ENCODE data around the gene UFL1.

The UFL1 gene

GRCh38 chr6:96499781-96500180 lies 21.8 kb upstream of the UFL1 start:
- H2AFZ ChIP-seq (ENCODE audit: low read length), result no peak overlapping the region
- peaks cover 2% of the 10 kb centered on the region for H3K4me1 ChIP-seq (ENCODE audit: insufficient read depth, low read length, poor library complexity, severe bottlenecking)
- no peaks in the 10 kb centered on the region for H4K20me1 ChIP-seq (ENCODE audit: insufficient read depth, low read length, poor library complexity, severe bottlenecking)
- H3K9ac ChIP-seq (ENCODE audit: low read depth, low read length, poor library complexity, severe bottlenecking), result no peak overlapping the region
- H3K79me2 ChIP-seq (ENCODE audit: insufficient read depth, low read length), result no peaks in the 10 kb centered on the region
- no peak overlapping the region for H3K4me3 ChIP-seq (ENCODE audit: low read length, poor library complexity, severe bottlenecking)
- no peaks in the 10 kb centered on the region for H3K27me3 ChIP-seq (ENCODE audit: insufficient read depth, low read length, poor library complexity, severe bottlenecking)
- no peaks in the 10 kb centered on the region for H3K9me3 ChIP-seq (ENCODE audit: insufficient read depth, low read depth, low read length)
- H3K4me2 ChIP-seq (ENCODE audit: low read depth, low read length, poor library complexity, severe bottlenecking), result no peak overlapping the region
- TF ChIP-seq CTCF (conservative IDR thresholded peaks at IDR 0.05; ENCODE audit: low read length) (no peak), EZH2phosphoT487 (IDR thresholded peaks at IDR 0.05; ENCODE audit: borderline replicate concordance) (no peak)
- no peaks in the 10 kb centered on the region for H3F3A ChIP-seq (ENCODE audit: low read depth)
- H3K9me2 ChIP-seq (replicated peaks; ENCODE audit: low read depth, low read length), result no peaks in the 10 kb centered on the region
- no peaks in the 10 kb centered on the region for H3K36me3 ChIP-seq (ENCODE audit: insufficient read depth, low read length)

- Histone ChIP-seq H3K4me3 (ENCODE audit: low read length, poor library complexity, severe bottlenecking) (no peak overlapping the region), H3K27me3 (ENCODE audit: insufficient read depth, low read length, poor library complexity, severe bottlenecking) (no peaks in the 10 kb centered on the region), H3F3A (ENCODE audit: low read depth) (no peaks in the 10 kb centered on the region), H3K79me2 (ENCODE audit: insufficient read depth, low read length) (no peaks in the 10 kb centered on the region), H3K4me2 (ENCODE audit: low read depth, low read length, poor library complexity, severe bottlenecking) (no peak overlapping the region), H3K4me1 (ENCODE audit: insufficient read depth, low read length, poor library complexity, severe bottlenecking) (peaks cover 2% of the 10 kb centered on the region), H3K9me3 (ENCODE audit: insufficient read depth, low read depth, low read length) (no peaks in the 10 kb centered on the region), H2AFZ (ENCODE audit: low read length) (no peak overlapping the region), H3K9ac (ENCODE audit: low read depth, low read length, poor library complexity, severe bottlenecking) (no peak overlapping the region), H3K36me3 (ENCODE audit: insufficient read depth, low read length) (no peaks in the 10 kb centered on the region), H4K20me1 (ENCODE audit: insufficient read depth, low read length, poor library complexity, severe bottlenecking) (no peaks in the 10 kb centered on the region), H3K9me2 (replicated peaks; ENCODE audit: low read depth, low read length) (no peaks in the 10 kb centered on the region)
- TF ChIP-seq EZH2phosphoT487 (IDR thresholded peaks at IDR 0.05; ENCODE audit: borderline replicate concordance), result no peak
- no peak for TF ChIP-seq CTCF (conservative IDR thresholded peaks at IDR 0.05; ENCODE audit: low read length)
Measured at GRCh38 chr6:96502915-96503314, 18.7 kb upstream of the UFL1 start.

- Histone ChIP-seq H2AFZ (ENCODE audit: low read length) (no peak overlapping the region), H3K9ac (ENCODE audit: low read depth, low read length, poor library complexity, severe bottlenecking) (no peak overlapping the region), H3K4me2 (ENCODE audit: low read depth, low read length, poor library complexity, severe bottlenecking) (no peak overlapping the region)
Measured at GRCh38 chr6:96505363-96505762, 16.2 kb upstream of the UFL1 start.

More at GRCh38 chr6:96505363-96505762, 16.2 kb upstream of the UFL1 start:
- H3K9me2 ChIP-seq (replicated peaks; ENCODE audit: low read depth, low read length), result no peaks in the 10 kb centered on the region
- no peaks in the 10 kb centered on the region for H4K20me1 ChIP-seq (ENCODE audit: insufficient read depth, low read length, poor library complexity, severe bottlenecking)
- no peaks in the 10 kb centered on the region for H3K79me2 ChIP-seq (ENCODE audit: insufficient read depth, low read length)
- TF ChIP-seq CTCF (conservative IDR thresholded peaks at IDR 0.05; ENCODE audit: low read length) (no peak), EZH2phosphoT487 (IDR thresholded peaks at IDR 0.05; ENCODE audit: borderline replicate concordance) (no peak)
- H3K4me3 ChIP-seq (ENCODE audit: low read length, poor library complexity, severe bottlenecking), result no peak overlapping the region
- no peaks in the 10 kb centered on the region for H3F3A ChIP-seq (ENCODE audit: low read depth)
- no peaks in the 10 kb centered on the region for H3K4me1 ChIP-seq (ENCODE audit: insufficient read depth, low read length, poor library complexity, severe bottlenecking)
- H3K9me3 ChIP-seq (ENCODE audit: insufficient read depth, low read depth, low read length), result peaks cover 5% of the 10 kb centered on the region; the same call in 1 of the 2 replicates
- no peaks in the 10 kb centered on the region for H3K27me3 ChIP-seq (ENCODE audit: insufficient read depth, low read length, poor library complexity, severe bottlenecking)
- H3K36me3 ChIP-seq (ENCODE audit: insufficient read depth, low read length), result no peaks in the 10 kb centered on the region
